Tibial nerve (tissue), 4 donors: ENCODE data around the gene KRTAP2-3. TPM values are rescaled to one million over a fixed set of nuclear protein-coding genes. Genes with fewer than 3 reads are reported as not detected.
"Not testable (repeated sequence)": the region's sequence is repeated elsewhere in the genome, so short reads cannot be mapped to it uniquely, and the experiment has no call there.

Source experiments
- DNase-seq, 2 donors: peaks; one replicate each; pipeline ENCODE4 v3.0.0-alpha.2; 2019; ENCODE audit warnings: low spot score in 2 of 2
- H3K27ac ChIP-seq, 4 donors: fragments of 200-600 bp; sonication (generic) in 3 of 4; one replicate each; pipeline ENCODE4 v1.5.1; 2017 to 2019; ENCODE audit warnings: mild to moderate bottlenecking in 1 of 4
- H3K27me3 ChIP-seq, 2 donors: fragments of 200-600 bp; sonication (generic) in 1 of 2; one replicate each; pipeline versions ENCODE4 v1.5.1 to v1.6.0; 2017 to 2019
- H3K36me3 ChIP-seq, 3 donors: fragments of 200-600 bp; sonication (generic); one replicate each; pipeline ENCODE4 v1.5.1; 2018 to 2019
- H3K4me1 ChIP-seq, 4 donors: fragments of 200-600 bp; sonication (generic) in 3 of 4; one replicate each; pipeline ENCODE4 v1.5.1; 2017 to 2019
- H3K4me3 ChIP-seq, 4 donors: fragments of 200-600 bp; sonication (generic) in 3 of 4; one replicate each; pipeline ENCODE4 v1.5.1; 2017 to 2019; ENCODE audit warnings: mild to moderate bottlenecking in 1 of 4, moderate library complexity in 1 of 4
- H3K9me3 ChIP-seq, 4 donors: fragments of 200-600 bp; sonication (generic) in 3 of 4; one replicate each; pipeline ENCODE4 v1.5.1; 2017 to 2019
- CTCF ChIP-seq, 5 experiments: fragments of 200-600 bp in 3 of 5; fragments of 450-650 bp in 2 of 5; sonication (generic) in 3 of 5; IDR thresholded peaks; one replicate each; pipeline ENCODE4 v1.5.1; 2016 to 2019; ENCODE audit warnings: antibody characterized with exemption in 5 of 5, mild to moderate bottlenecking in 3 of 5, moderate library complexity in 2 of 5
- EP300 ChIP-seq, 2 donors: sonication (generic); formaldehyde crosslinking; IDR thresholded peaks; one replicate each; pipeline ENCODE4 v1.6.1; 2017; ENCODE audit warnings: antibody characterized with exemption in 2 of 2, mild to moderate bottlenecking in 1 of 2
- POLR2A ChIP-seq, 2 donors: fragments of 450-650 bp; IDR thresholded peaks; one replicate each; pipeline ENCODE4 v1.6.1; 2017; ENCODE audit warnings: antibody characterized with exemption in 2 of 2, mild to moderate bottlenecking in 2 of 2, moderate library complexity in 2 of 2
- WGBS, 2 donors: methylation state at CpG; one replicate each; pipeline ENCODE4 v1.1.5; 2018; 5-methylcytosine and 5-hydroxymethylcytosine counted together
- total RNA-seq, 4 donors: library from RNA; depleted of rRNA; stranded (reverse); fragments of >200 nt; gene quantifications; one replicate each; pipeline ENCODE4 v1.1.0, GENCODE V29; 2016

Gene KRTAP2-3
- total RNA-seq, 4 donors from 2014 or later = not detected

- no peak for DNase-seq
- TF ChIP-seq POLR2A (IDR thresholded peaks at IDR 0.05) (no peak), EP300 (IDR thresholded peaks at IDR 0.05) (no peak), CTCF (IDR thresholded peaks at IDR 0.05) (no peak)
- H3K4me1 ChIP-seq = no peaks in the 10 kb centered on the region
- no peaks in the 10 kb centered on the region for H3K36me3 ChIP-seq
- no peak overlapping the region for H3K4me3 ChIP-seq
- H3K9me3 ChIP-seq = no peaks in the 10 kb centered on the region
- H3K27ac ChIP-seq = no peak overlapping the region
- no peaks in the 10 kb centered on the region for H3K27me3 ChIP-seq
Observed at GRCh38 chr17:41067281-41067680, 7.4 kb upstream of the KRTAP2-3 start.

- Histone ChIP-seq H3K27me3 (no peaks in the 10 kb centered on the region), H3K36me3 (no peaks in the 10 kb centered on the region), H3K4me1 (no peaks in the 10 kb centered on the region), H3K27ac (no peak within 1 kb of the TSS), H3K4me3 (no peak within 1 kb of the TSS), H3K9me3 (no peaks in the 10 kb centered on the region)
- TF ChIP-seq POLR2A (IDR thresholded peaks at IDR 0.05) (no peak), EP300 (IDR thresholded peaks at IDR 0.05) (no peak), CTCF (IDR thresholded peaks at IDR 0.05) (no peak)
- no peak for DNase-seq
- WGBS, 2 donors = 90 to 95% methylated on average over 5 to 6 of the region's 6 CpGs
Observed at GRCh38 chr17:41065829-41066624, 6.1 kb upstream of the KRTAP2-3 start, which contains the start of gene KRTAP2-4. TSS of gene KRTAP2-4 (minus strand) at chr17:41065879. CDS start at chr17:41065845, 34 bp downstream.

- 80 to 82% methylated on average over 7 of the region's 16 CpGs for WGBS, 2 donors
- not testable (repeated sequence) for H3K4me1 ChIP-seq, H3K9me3 ChIP-seq, H3K4me3 ChIP-seq, H3K27ac ChIP-seq, DNase-seq, H3K36me3 ChIP-seq, H3K27me3 ChIP-seq
Observed at GRCh38 chr17:41065016-41065689, 5.2 kb upstream of the KRTAP2-3 start.

GRCh38 chr17:41064301-41064700 is 4.4 kb upstream of the KRTAP2-3 start:
- H3K9me3 ChIP-seq = no peaks in the 10 kb centered on the region
- DNase-seq = no peak
- no peaks in the 10 kb centered on the region for H3K27me3 ChIP-seq
- H3K4me1 ChIP-seq = peaks cover 0 to 13% (median 0%) of the 10 kb centered on the region in 4 donors
- H3K27ac ChIP-seq = no peak overlapping the region
- H3K4me3 ChIP-seq = no peak overlapping the region
- no peaks in the 10 kb centered on the region for H3K36me3 ChIP-seq
- 85 to 88% methylated on average over 1 of the region's 1 CpG for WGBS, 2 donors
- TF ChIP-seq CTCF (IDR thresholded peaks at IDR 0.05) = no peak
- no peak for TF ChIP-seq EP300 (IDR thresholded peaks at IDR 0.05)
- TF ChIP-seq POLR2A (IDR thresholded peaks at IDR 0.05) = no peak

GRCh38 chr17:41063449-41063848 is 3.5 kb upstream of the KRTAP2-3 start:
- TF ChIP-seq POLR2A (IDR thresholded peaks at IDR 0.05) (no peak), EP300 (IDR thresholded peaks at IDR 0.05) (no peak), CTCF (IDR thresholded peaks at IDR 0.05) (no peak)

More at GRCh38 chr17:41063449-41063848, 3.5 kb upstream of the KRTAP2-3 start:
- Histone ChIP-seq H3K9me3 (no peaks in the 10 kb centered on the region), H3K27me3 (no peaks in the 10 kb centered on the region), H3K36me3 (no peaks in the 10 kb centered on the region), H3K4me3 (no peak overlapping the region), H3K27ac (no peak overlapping the region), H3K4me1 (peaks cover 0 to 15% (median 0%) of the 10 kb centered on the region in 4 donors)
- 71 to 78% methylated on average over 4 of the region's 4 CpGs for WGBS, 2 donors
- DNase-seq = no peak
